ENCODE data around the gene GMDS. TPM values are rescaled to one million over a fixed set of nuclear protein-coding genes. Genes with fewer than 3 reads are reported as not detected.

The GMDS gene
- polyA plus RNA-seq, 1 of the 3 experiments (the other 2 are of a cell fraction): 12.3 TPM

DNA sequence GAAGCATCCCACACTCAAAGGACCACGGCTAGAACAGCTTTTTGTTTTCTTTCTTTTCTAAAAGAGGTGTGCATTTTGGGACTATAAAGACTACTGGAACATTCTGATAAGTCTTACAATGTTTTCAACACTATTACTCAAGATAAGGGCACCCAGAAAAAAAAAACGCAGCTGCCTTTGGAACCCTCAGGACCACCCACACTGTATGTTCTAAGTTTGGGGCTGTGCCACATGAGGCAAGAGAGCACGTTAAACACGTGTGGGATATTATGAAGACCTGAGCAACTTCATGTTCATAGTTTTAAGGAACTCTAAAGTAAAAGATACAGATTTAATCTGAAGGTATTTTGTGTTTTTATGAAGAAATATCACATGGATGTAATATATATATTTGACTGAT is 431.1 kb downstream of the GMDS start:
- Histone ChIP-seq H2AFZ (ENCODE audit: low read depth) (peak overlapping the region; percentile 38; the same call in 1 of the 2 replicates), H3K79me2 (ENCODE audit: insufficient read depth) (no peaks in the 10 kb centered on the region), H3K9me2 (no peaks in the 10 kb centered on the region), H3K27me3 (ENCODE audit: insufficient read depth) (no peaks in the 10 kb centered on the region), H3K36me3 (replicated peaks in 1 of 2; ENCODE audit: control insufficient read depth in 1 of 2, insufficient read depth in 2 of 2, low read length in 1 of 2) (no peaks in the 10 kb centered on the region), H3K9me3 (no peaks in the 10 kb centered on the region), H3K9ac (no peak overlapping the region), H3K4me3 (ENCODE audit: low read depth in 2 of 2, low read length in 1 of 2) (no peak overlapping the region), H3K4me1 (ENCODE audit: control insufficient read depth in 1 of 2, insufficient read depth in 2 of 2, low read depth in 1 of 2, low read length in 1 of 2) (peaks cover 0 to 3% of the 10 kb centered on the region in 2 experiments; a peak in 3 of 4 replicates), H3K27ac (ENCODE audit: low read depth in 2 of 2, low read length in 1 of 2) (no peak overlapping the region), H4K20me1 (ENCODE audit: insufficient read depth) (no peaks in the 10 kb centered on the region), H3K4me2 (no peak overlapping the region), H3F3A (replicated peaks; ENCODE audit: insufficient read depth) (peaks cover 4% of the 10 kb centered on the region)
- TF ChIP-seq NFIC (IDR thresholded peaks at IDR 0.05; ENCODE audit: borderline replicate concordance): no peak
- no peak for TF ChIP-seq EP300 (IDR thresholded peaks at IDR 0.05; ENCODE audit: borderline replicate concordance in 1 of 2, low read depth in 1 of 2, low read length in 1 of 2)
- no peak for DNase-seq
- 75% methylated on average over 4 of the region's 4 CpGs for WGBS (ENCODE audit: low lambda C conversion rate)
- ChIA-PET CTCF (interaction anchor here (1.7 kb wide), 1 partner anchor 290 kb away, joined by 5 read pairs; no protein-coding TSS in a partner anchor), POLR2A (no interaction called here)

DNA sequence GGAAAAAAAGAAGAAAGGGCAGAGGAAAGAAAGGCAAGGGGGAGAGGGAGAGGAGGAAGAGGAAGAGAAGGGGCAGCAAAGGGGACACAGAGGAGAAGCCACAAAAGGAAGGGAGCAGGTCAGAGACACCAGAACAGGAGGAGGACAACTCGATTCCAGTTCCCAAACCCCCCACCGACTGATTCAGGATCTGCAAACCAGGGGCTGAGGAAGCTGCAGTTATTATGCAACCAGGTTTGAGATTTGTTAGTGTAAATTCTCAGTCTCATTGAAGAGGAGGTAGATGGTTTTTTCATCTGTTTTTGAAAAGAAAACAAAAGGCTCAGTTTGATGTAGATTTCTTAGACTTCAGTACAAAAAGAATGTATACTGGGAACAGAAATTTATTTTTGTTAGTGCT is 432.9 kb downstream of the GMDS start:
- WGBS (ENCODE audit: low lambda C conversion rate): 83% methylated on average over 2 of the region's 2 CpGs
- Histone ChIP-seq H3F3A (replicated peaks; ENCODE audit: insufficient read depth) (peaks cover 2% of the 10 kb centered on the region), H3K27me3 (ENCODE audit: insufficient read depth) (no peaks in the 10 kb centered on the region), H2AFZ (ENCODE audit: low read depth) (no peak overlapping the region), H3K9ac (no peak overlapping the region), H3K79me2 (ENCODE audit: insufficient read depth) (no peaks in the 10 kb centered on the region), H3K36me3 (replicated peaks in 1 of 2; ENCODE audit: control insufficient read depth in 1 of 2, insufficient read depth in 2 of 2, low read length in 1 of 2) (no peaks in the 10 kb centered on the region), H3K9me3 (no peaks in the 10 kb centered on the region), H3K4me3 (ENCODE audit: low read depth in 2 of 2, low read length in 1 of 2) (no peak overlapping the region), H3K4me2 (no peak overlapping the region), H4K20me1 (ENCODE audit: insufficient read depth) (no peaks in the 10 kb centered on the region), H3K4me1 (ENCODE audit: control insufficient read depth in 1 of 2, insufficient read depth in 2 of 2, low read depth in 1 of 2, low read length in 1 of 2) (peaks cover 0 to 3% of the 10 kb centered on the region in 2 experiments; a peak in 3 of 4 replicates), H3K27ac (ENCODE audit: low read depth in 2 of 2, low read length in 1 of 2) (no peak overlapping the region), H3K9me2 (no peaks in the 10 kb centered on the region)
- ChIA-PET CTCF (interaction anchor here (1.7 to 2.7 kb wide), 2 partner anchors 10 to 292 kb away, joined by 5 to 11 read pairs; no protein-coding TSS in a partner anchor), POLR2A (no interaction called here)
- no peak for DNase-seq
- TF ChIP-seq YY1 (IDR thresholded peaks at IDR 0.05; ENCODE audit: low read depth) (no peak), EP300 (IDR thresholded peaks at IDR 0.05; ENCODE audit: borderline replicate concordance in 1 of 2, low read depth in 1 of 2, low read length in 1 of 2) (no peak), RFX5 (IDR thresholded peaks at IDR 0.05; ENCODE audit: low read length) (no peak)

DNA sequence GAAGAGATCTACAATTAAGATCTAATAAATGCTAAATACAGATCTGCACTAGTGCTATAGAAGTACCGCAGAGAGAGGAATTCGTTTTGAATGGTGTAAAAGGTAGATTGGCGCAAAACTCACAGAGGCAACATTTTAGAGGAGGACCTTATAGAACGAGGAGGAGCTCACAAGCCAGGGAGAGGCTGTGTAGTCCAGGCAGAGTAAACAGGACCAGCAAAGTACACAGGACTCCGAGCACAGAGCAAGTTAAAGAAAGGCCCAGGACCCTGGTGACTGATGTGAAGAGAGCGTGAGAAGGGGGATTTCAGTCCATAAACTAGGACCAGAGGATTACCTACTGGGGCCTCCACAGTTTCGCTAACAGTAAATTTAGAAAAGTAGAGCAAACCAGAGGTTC is 433.4 kb downstream of the GMDS start:
- Histone ChIP-seq H3K4me3 (ENCODE audit: low read depth in 2 of 2, low read length in 1 of 2) (no peak overlapping the region), H3K27ac (ENCODE audit: low read depth in 2 of 2, low read length in 1 of 2) (no peak overlapping the region), H3K36me3 (replicated peaks in 1 of 2; ENCODE audit: control insufficient read depth in 1 of 2, insufficient read depth in 2 of 2, low read length in 1 of 2) (no peaks in the 10 kb centered on the region), H3K79me2 (ENCODE audit: insufficient read depth) (no peaks in the 10 kb centered on the region), H4K20me1 (ENCODE audit: insufficient read depth) (no peaks in the 10 kb centered on the region), H3K9ac (no peak overlapping the region), H3K9me3 (no peaks in the 10 kb centered on the region), H3K9me2 (no peaks in the 10 kb centered on the region), H3K27me3 (ENCODE audit: insufficient read depth) (no peaks in the 10 kb centered on the region), H3K4me1 (ENCODE audit: control insufficient read depth in 1 of 2, insufficient read depth in 2 of 2, low read depth in 1 of 2, low read length in 1 of 2) (peaks cover 0 to 3% of the 10 kb centered on the region in 2 experiments; a peak in 3 of 4 replicates), H3F3A (replicated peaks; ENCODE audit: insufficient read depth) (no peaks in the 10 kb centered on the region), H3K4me2 (no peak overlapping the region), H2AFZ (ENCODE audit: low read depth) (no peak overlapping the region)
- WGBS (ENCODE audit: low lambda C conversion rate): 89% methylated on average over 7 of the region's 7 CpGs
- POLR2A ChIA-PET: interaction anchor here (1.0 kb wide), 1 partner anchor 9 kb away, joined by 4 read pairs; no protein-coding TSS in a partner anchor
- TF ChIP-seq ELF1 (IDR thresholded peaks at IDR 0.05) (no peak), SMC3 (IDR thresholded peaks at IDR 0.05; ENCODE audit: low read depth, low read length) (no peak), EP300 (IDR thresholded peaks at IDR 0.05; ENCODE audit: borderline replicate concordance in 1 of 2, low read depth in 1 of 2, low read length in 1 of 2) (no peak), CHD2 (IDR thresholded peaks at IDR 0.05; ENCODE audit: low read length, partially characterized antibody) (no peak), GABPA (IDR thresholded peaks at IDR 0.05; ENCODE audit: low read depth) (no peak), MEF2A (IDR thresholded peaks at IDR 0.05; ENCODE audit: borderline replicate concordance, low read depth) (no peak), RAD21 (IDR thresholded peaks at IDR 0.05; ENCODE audit: low read length) (no peak), RFX5 (IDR thresholded peaks at IDR 0.05; ENCODE audit: low read length) (no peak), YY1 (IDR thresholded peaks at IDR 0.05; ENCODE audit: low read depth) (no peak)
- TF ChIP-seq, protein P1, sequence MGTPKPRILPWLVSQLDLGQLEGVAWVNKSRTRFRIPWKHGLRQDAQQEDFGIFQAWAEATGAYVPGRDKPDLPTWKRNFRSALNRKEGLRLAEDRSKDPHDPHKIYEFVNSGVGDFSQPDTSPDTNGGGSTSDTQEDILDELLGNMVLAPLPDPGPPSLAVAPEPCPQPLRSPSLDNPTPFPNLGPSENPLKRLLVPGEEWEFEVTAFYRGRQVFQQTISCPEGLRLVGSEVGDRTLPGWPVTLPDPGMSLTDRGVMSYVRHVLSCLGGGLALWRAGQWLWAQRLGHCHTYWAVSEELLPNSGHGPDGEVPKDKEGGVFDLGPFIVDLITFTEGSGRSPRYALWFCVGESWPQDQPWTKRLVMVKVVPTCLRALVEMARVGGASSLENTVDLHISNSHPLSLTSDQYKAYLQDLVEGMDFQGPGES (IDR thresholded peaks at IDR 0.05; ENCODE audit: low read depth, low read length): no peak
- no peak for DNase-seq
- CTCF ChIA-PET: interaction anchor here (0.6 to 2.7 kb wide), 4 partner anchors 9 to 207 kb away, joined by 3 to 11 read pairs (median 3); no protein-coding TSS in a partner anchor

All from SK-N-SH (cell line).